MM.1S (cell line): Measurements from ENCODE around the gene SEMA4B.

ENCODE experiments used
- EZH2phosphoT487 ChIP-seq: fragments of 300-600 bp; sonication (generic); IDR thresholded peaks from 2 replicates; pipeline ENCODE4 v1.6.1; 2018; ENCODE audit warnings: antibody characterized with exemption, low read length
- TF ChIP-seq, protein P1 (sequence below): fragments of 300-600 bp; sonication (generic); IDR thresholded peaks from 2 replicates; pipeline ENCODE4 v1.5.1; 2016; ENCODE audit warnings: antibody characterized with exemption, low read length, mixed read lengths

DNA sequence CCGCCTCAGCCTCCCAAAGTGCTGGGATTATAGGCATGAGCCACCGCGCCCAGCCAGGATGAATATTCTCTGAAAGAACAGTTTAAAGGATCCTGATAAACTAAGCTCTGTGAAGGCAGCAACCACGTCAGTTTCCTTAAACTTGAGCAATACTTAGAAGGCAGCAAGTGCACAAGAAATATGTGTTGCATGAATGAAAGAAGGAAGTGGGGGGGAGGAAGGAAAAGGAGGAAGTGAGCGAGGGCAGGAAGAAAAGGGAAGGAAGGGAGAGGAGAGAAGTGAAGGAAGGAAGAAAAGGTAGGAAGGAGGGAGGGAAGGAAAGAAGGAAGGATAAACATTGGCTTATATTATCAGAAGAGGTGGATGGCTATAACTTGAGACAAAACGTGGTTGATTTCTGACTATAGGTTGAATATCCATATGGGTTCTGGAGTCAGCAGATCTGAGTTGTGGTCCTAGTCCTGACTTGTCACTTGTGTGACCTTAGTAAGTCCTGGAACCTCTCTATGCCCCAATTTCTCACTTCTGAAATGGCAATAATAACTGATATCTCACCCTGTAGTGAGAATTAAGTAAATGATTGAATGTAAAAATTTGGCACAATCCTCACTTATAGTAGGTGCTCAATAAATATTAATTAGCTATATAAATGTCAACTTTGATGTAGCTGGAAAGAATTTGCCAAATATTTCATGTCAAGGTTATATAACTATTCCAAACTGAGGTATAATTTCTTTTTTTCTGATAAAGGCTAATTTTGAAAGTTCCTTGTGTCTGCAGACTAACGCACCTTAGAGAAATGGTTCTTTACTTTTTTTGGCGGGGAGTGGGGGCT, 12.0 kb upstream of the SEMA4B start:
- TF ChIP-seq, protein P1, sequence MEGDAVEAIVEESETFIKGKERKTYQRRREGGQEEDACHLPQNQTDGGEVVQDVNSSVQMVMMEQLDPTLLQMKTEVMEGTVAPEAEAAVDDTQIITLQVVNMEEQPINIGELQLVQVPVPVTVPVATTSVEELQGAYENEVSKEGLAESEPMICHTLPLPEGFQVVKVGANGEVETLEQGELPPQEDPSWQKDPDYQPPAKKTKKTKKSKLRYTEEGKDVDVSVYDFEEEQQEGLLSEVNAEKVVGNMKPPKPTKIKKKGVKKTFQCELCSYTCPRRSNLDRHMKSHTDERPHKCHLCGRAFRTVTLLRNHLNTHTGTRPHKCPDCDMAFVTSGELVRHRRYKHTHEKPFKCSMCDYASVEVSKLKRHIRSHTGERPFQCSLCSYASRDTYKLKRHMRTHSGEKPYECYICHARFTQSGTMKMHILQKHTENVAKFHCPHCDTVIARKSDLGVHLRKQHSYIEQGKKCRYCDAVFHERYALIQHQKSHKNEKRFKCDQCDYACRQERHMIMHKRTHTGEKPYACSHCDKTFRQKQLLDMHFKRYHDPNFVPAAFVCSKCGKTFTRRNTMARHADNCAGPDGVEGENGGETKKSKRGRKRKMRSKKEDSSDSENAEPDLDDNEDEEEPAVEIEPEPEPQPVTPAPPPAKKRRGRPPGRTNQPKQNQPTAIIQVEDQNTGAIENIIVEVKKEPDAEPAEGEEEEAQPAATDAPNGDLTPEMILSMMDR: no peak
- no peak for TF ChIP-seq EZH2phosphoT487
